SK-MEL-5 (cell line): ENCODE results near the gene CLEC18B. TPM values are rescaled to one million over a fixed set of nuclear protein-coding genes. Genes with fewer than 3 reads are reported as not detected.
"Not testable (repeated sequence)": the region's sequence is repeated elsewhere in the genome, so short reads cannot be mapped to it uniquely, and the experiment has no call there.

ENCODE experiments used
- DNase-seq: peaks from one replicate; pipeline ENCODE4 v3.0.0-alpha.2; 2016; ENCODE audit warnings: low read depth, low spot score
- in situ Hi-C: cut with HindIII; loops from 2 replicates; pipeline ENCODE4 v1.10.0; 2016; ENCODE audit warnings: low sequenced_read_pairs, high pct_unique_total_duplicates, low pct_unique_long_range_greater_than_20kb
- total RNA-seq: library from RNA; depleted of rRNA; stranded (reverse); fragments of >200 nt; shearing (Covaris generic); gene quantifications from 2 replicates; pipeline ENCODE4 v1.2.3, GENCODE V29; 2014

Gene CLEC18B
- total RNA-seq, 1 experiment from 2014 or later: not detected

DNA sequence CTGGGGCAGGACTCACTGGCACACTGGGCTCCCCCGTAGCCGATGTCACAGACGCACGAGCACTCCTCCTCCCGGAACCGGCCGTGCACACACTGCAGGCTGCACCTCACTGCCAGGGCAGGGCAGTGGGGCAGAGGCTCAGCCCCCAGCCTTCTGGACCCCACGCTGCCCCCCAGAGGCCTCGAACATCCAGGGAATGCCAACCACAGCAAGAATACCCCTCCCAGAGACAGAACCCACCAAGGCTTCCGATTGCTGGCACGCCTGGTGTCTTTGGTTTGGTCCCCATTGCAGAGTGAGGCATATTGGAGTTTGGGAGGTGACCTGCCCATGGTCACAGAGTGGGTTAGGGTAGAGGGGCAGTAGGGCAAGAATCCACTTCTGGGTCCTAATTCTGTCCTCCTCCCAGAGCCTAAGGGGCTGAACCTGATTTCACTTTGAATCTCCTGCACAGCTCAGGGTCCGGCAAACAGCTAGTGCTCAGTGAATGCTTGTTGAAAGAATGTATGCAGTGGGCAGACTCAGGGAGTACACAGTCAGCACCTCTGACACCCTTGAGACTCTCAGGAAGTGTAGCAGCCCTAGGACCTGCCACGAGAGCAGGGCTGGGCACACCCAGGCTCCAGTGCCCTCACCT lies 9.0 kb downstream of the CLEC18B start:
- DNase-seq, in situ Hi-C loops: not testable (repeated sequence)

DNA sequence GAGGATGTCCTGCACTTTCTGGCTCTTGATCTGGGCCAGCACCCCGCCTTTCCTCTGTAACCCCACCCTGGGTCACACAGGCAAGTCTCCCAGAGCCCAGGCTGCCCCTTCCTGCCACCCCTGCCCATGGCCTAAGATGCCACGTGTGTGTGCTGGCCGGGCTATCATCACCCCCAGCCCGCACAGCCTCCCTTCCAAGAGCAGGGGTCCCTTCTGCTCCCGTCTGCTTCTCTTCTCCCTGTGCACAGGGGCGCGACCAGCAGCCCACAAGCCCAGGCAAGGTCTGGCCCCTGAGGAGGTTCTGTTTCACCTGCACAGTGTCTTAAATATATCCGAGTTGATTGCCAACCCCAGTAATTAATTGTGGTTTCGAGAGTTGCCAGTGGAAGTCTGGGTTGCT lies 10.3 kb downstream of the CLEC18B start:
- in situ Hi-C loops, DNase-seq: not testable (repeated sequence)

DNA sequence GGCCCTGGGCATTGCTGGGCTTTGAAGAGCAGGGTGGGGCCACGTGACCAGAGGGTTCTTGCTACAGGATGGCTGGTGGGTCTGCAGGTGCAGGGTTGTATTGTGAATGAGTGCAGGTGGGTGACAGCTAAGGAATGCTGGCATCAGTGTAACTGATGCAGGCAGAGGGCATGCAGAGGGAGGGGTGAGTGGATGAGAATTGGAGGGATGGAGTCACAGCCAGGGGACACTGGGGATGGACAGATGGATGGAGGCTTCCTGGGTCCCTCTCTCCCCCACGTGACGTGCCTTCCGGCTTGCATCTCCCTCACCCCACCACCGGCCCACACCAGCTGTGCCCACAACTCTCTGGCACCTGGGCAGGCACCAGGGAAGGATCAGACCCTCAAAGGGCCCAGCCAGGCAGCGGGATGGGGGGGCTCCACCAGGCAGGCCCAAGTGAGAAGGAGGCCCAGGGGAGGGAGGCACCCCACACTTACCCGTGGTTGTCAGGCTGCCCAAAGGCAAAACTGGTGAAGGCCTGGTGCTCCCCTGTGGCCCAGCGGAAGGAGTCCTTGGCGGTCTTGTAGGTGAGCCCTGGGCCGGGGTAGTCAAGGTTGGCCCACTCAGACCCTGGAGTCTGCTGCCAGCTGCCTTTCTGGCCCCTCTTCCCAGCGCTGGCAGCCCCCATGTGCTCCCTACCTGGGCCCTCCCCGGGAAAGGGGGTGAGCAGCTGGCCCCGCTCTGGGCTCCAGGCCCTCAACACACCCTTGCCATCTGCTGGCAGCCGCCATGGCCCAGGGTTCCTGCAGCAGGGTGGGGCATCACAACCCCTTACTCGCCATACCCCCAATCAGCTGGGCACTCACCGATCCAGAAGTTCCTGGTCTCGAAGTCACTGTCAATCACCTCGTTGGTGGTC lies 11.0 kb downstream of the CLEC18B start:
- DNase-seq, in situ Hi-C loops: not testable (repeated sequence)

DNA sequence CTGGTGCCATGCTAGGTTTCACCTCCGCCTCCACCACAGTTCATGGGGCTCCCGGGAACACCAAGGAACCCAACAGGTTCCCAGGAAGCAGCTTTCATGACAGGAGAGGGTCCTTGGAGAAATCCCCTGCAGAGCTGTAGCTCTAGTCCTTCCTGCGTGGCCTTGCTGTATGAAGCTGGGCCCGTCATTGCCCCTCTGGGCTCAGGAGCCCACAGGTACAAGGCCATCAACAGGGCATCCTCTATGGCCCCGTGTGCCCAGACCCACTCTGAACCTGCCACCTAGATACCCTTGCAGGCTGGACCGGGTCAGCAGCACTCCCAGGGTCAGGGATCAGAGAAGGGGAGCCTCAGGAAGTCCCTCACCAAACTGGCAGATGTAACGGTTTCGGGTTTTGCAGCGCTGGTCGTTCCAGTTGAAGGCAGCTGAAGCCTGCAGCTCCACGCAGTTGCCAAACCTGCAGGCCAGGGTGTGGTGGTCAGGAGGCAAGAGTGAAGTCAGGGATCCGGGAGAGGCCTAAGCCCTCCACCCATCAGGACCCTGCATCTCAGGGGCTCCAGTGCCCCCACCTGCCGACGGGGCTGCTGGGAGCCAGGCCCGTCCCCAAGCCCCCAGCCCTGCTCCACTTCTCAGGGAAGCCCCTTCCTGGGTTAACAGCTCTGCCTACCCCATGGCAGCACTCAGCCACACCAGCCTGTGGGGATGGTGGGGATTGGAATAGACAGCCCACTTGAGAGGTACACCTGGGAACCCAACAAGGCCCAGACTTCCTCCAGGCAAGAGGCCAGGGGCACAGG lies 11.9 kb downstream of the CLEC18B start:
- in situ Hi-C loops: not testable (repeated sequence)

DNA sequence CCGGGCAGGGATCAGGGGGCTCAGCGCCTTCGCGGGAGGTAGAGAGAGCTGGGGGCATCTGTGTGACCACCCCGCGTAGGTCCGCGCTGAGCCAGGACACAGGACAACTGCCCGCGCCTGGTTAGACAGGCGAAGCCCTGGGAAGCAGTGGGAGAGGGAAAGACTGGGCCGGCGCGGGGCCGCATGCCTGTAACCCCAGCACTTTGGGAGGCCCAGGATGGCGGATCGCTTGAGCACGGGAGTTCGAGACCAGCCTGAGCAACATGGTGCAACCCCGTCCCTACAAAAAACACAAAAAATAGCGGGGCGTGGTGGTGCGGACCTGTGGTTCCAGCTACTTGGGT lies 13.9 kb downstream of the CLEC18B start:
- DNase-seq, in situ Hi-C loops: not testable (repeated sequence)

More for the DNA sequence above, 11.9 kb downstream of the CLEC18B start:
- not testable (repeated sequence) for DNase-seq

DNA sequence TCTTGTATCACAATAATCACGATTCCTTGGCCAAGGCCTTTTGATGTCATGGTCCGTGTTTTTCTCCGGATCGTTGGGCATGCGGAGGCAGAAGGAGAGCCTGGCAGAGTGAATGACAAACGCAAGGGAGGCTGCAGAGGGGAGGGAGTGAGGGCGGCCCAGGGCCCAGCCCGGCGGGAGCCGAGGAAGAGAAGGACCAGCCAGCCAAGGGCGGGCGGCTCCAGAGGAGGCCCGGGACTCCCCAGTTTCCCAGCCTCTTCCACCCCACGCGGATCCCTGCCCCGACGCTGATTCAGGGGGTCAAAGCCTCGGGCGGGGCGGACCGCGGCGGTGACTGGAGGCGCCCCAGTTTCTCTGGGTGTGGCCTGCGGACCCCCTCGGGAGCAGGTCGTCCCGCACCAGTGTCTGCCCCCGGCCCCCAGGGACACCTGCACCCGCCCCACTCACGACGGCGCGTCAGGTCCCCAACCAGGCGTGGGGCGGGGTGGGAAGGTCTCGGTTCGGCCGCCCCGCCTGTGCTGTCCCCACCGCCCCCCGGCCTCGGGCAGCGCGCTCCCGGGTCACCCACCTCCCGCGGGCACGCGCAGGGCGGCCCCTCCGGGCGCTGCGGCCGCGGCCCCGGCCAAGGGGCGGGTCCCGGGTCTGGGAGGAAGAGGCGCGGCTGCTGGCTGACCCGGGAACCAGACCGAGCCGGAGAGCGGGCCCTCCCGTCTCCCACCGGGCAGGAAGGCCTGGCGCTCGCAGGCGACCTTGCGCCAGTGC lies 14.5 kb downstream of the CLEC18B start:
- in situ Hi-C loops: not testable (repeated sequence)

DNA sequence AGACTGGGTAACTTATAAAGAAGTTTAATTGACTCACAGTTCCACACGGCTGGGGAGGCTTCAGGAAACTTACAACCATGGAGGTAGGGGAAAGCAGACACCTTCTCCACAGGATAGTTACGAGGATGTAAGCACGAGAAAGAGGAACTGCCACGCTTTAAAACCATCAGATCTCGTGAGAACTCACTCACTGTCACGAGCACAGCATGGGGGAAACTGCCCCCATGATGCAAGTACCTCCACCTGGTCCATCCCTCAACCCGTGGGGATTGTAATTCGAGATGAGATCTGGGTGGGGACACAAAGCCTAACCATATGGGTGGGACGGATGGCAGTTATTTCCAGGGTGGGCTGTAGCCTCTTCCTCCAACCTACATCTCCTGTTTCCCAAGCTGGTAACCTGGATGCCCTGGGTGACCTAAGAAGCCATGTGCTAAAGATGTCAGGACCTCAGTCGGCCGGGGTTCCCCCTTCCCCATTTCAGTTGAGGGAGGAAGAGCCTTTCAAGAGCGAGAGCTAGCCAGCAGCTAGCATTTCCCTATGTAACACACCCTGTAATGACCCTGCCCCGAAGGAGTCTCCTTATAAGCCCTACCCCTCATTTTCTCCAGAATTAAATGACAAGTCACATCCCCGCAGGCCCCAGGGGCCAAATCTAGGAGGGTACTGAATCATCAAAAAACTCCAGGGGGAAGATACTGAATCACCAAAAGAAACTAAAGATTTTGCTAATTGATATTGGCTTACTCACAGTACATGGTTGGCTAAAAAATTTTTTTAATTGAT lies 16.9 kb downstream of the CLEC18B start:
- DNase-seq, in situ Hi-C loops: not testable (repeated sequence)

More for the DNA sequence above, 14.5 kb downstream of the CLEC18B start:
- not testable (repeated sequence) for DNase-seq

DNA sequence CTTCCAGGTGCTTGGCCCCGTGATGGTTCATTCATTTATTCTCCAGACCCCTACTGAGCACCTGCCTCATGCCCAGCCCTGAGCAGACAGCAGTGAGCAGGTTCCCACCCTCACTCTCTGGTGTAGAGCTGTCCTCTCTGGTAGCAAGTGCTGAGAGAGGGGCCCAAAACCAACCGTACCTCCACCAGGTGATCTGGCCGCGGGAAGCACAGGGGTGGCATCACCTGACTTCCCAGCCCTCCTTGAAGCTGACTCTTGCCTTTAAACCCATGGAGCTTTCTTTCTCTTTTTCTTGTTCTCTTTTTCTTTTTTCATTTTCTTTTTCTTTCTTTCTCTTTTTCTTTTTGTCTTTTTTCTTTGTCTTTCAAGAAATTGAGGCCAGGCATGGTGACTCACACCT lies 21.0 kb downstream of the CLEC18B start:
- in situ Hi-C loops, DNase-seq: not testable (repeated sequence)

DNA sequence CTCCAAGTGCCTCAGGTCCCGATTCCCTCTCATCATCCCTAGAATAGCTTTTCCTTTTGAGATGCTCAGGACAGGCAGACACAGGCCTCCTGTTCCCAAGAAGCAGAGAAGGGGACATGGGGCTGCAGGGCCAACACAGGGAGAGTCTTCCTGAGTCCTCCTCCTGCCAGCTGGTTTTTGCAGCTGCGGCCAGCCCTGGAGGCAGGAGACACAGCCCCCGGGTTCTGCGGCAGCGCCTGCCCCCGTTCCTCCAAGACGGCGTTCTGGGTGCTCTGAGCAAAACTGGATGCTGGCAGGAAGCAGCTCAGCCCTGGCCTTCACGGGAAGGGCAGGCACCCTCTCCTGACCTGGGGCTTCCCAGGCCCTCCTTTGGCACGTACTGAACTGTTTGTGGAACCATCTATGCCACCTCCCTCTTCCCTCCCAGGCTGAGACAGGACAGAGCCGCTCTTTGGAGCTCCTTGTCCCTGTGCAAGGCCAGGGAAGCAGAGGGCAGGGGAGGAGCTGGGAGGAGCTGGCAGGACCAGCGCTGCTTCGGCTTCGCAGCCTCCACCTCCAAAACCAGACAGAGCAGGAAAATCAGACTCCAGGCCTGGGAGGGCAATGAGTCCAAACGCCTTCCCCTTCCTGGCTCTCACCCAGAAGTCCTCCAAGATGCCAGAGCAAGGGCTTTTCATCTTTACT lies 22.9 kb downstream of the CLEC18B start:
- DNase-seq, in situ Hi-C loops: not testable (repeated sequence)

DNA sequence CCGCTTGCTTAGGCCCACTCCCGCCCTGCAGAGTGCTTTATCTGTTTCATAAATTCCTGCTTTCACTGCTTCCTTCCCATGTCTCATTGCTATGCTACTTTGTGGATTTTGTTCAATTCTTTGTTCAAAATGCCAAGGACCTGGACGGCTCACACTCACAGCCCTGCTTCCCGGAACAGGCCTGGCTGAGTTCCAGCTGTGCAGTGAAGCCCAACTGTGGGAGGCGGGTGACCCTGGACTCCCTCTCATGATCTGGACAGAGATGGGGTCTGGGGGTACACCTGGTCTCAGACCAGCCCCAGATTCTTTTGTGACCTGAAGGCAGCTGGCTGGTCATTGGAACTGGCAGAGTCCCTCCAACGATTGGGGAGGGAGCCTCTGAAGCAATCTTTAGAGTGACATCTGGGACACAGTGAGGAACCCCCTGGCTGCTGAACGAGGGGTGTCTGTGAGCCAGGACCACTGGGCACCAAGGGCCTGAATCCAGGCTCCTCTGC lies 24.7 kb downstream of the CLEC18B start:
- DNase-seq, in situ Hi-C loops: not testable (repeated sequence)

DNA sequence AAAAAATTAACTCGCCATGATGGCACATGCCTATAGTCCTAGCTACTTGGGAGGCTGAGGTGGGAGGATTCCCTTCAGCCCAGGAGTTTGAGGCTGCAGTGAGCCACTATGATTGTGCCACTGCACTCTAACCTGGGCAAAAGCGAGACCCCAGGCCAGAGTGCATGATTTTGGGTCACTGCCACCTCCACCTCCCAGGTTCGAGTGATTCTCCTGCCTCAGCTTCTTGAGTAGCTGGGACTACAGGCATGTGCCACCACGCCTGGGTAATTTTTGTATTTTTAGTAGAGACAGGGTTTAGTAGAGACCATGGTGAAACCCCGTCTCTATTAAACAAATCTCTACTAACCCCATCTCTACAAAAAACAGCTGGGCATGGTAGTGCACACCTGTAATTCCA lies 26.7 kb downstream of the CLEC18B start:
- DNase-seq, in situ Hi-C loops: not testable (repeated sequence)

DNA sequence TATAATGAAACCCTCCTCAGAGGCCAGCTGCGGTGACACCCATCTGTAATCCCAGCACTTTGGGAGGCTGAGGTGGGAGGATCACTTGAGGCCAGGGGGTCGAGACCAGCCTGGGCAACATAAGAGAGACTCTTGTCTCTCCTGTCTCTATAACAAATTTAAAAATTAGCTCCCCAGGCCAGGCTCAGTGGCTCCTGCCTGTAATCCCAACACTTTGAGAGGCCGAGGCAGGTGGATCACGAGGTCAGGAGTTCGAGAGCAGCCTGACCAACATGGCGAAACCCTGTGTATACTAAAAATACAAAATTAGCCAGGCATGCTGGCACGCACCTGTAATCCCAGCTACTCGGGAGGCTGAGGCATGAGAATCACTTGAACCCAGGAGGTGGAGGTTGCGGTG lies 27.1 kb downstream of the CLEC18B start:
- in situ Hi-C loops: not testable (repeated sequence)

DNA sequence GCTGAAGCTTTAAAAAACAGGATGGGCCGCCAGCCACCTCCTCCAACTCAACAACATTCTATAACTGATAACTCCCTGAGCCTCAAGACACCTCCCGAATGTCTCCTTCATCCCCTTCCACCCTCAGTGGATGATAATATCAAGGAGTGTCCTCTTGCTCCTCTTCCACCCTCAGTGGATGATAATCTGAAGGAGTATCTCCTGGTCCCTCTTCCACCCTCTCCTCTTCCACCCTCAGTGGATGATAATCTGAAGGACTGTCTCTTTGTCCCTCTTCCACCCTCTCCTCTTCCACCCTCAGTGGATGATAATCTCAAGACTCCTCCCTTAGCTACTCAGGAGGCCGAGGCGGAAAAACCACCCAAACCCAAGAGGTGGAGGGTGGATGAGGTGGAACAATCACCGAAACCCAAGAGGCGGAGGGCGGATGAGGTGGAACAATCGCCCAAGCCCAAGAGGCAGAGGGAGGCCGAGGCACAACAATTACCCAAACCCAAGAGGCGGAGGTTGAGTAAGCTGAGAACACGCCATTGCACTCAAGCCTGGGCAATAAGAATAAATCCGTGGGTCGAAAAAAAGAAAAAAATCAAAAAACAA lies 29.7 kb downstream of the CLEC18B start:
- DNase-seq, in situ Hi-C loops: not testable (repeated sequence)

More for the DNA sequence above, 27.1 kb downstream of the CLEC18B start:
- DNase-seq: not testable (repeated sequence)

DNA sequence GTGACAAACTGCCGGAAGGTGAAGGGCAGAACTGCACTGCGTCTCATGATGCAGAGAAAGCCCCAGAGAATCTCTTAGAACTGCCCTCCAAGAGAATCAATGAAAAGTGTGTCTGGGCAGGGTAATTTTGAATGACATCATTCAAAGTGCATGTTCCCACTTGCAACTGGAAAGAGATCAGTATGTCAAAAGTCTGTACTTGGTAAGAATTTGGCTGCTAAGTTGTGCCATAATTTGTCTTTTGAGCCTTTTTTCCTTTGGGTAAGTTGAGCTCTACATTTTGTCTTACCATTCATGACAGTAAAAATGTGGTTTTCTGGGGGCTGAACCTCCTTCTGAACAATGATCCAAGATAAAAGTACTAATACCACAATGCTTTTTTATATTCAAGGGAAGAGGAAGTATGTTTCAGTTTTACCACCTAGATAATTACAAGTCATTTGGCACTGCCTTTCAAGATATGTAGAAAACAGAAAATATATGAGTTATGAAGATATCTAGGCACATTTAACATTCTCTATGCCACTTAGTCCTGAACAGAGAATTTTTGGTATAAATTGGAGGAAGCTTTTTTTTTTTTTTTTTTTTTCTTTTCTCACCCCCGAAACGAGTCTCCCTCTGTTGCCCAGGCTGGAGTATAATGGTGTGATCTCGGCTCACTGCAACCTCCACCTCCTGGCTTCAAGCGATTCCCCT lies 38.8 kb downstream of the CLEC18B start:
- DNase-seq, in situ Hi-C loops: not testable (repeated sequence)

DNA sequence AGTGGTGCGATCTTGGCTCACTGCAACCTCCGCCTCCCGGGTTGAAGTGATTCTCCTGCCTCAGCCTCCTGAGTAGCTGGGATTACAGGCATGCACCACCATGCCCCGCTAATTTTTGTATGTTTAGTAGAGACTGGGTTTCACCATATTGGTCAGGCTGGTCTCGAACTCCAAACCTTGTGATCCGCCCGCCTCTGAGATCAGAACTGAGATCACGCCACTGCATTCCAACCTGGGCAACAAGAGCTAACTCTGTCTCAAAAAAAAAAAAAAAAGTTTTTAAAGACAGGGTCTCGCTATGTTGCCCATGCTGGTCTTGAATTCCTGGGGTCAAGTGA lies 47.5 kb downstream of the CLEC18B start:
- DNase-seq, in situ Hi-C loops: not testable (repeated sequence)
